ENCODE results near the gene STX8.

STX8 gene

DNA sequence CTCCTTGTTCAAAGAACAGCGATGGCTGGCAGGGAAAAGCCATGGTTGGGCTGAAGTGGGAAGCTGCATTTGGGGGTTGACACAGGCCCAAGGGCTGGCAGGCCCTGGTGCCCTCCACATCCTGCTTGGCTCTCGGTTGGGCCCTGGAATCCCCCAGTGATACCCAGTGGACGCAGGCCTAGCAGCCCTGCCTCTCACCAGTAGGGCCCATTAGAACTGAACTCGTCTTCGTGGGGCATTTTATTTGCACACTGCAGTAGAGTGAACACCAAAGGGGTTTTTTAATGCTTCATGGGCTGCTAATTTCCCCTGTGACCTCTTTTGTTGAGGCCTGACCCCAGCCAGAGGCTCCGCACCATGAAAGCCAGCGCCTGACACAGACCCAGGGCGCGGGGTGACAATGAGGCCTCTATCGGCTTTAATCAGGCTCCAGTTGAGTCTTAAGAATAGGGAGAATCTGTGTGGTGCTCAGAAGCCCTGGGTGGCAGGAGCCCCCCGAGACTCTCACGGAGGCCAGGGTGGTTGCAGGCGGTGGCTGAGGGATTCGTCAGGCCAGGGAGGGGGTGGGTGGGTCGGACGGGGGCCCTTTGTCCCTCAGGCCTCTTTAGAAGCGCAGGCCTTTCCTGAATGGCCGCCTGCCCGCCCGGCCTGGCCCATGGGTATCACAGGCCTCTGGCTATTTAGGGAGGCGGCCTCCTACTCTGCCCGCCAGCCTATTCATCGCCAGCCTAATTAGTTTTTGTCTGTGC is 355.0 kb downstream of the STX8 start:
- TF ChIP-seq, protein P1, sequence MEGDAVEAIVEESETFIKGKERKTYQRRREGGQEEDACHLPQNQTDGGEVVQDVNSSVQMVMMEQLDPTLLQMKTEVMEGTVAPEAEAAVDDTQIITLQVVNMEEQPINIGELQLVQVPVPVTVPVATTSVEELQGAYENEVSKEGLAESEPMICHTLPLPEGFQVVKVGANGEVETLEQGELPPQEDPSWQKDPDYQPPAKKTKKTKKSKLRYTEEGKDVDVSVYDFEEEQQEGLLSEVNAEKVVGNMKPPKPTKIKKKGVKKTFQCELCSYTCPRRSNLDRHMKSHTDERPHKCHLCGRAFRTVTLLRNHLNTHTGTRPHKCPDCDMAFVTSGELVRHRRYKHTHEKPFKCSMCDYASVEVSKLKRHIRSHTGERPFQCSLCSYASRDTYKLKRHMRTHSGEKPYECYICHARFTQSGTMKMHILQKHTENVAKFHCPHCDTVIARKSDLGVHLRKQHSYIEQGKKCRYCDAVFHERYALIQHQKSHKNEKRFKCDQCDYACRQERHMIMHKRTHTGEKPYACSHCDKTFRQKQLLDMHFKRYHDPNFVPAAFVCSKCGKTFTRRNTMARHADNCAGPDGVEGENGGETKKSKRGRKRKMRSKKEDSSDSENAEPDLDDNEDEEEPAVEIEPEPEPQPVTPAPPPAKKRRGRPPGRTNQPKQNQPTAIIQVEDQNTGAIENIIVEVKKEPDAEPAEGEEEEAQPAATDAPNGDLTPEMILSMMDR (IDR thresholded peaks at IDR 0.05; ENCODE audit: low read depth, low read length), result no peak
- no peak for DNase-seq (ENCODE audit: low read depth, low spot score)
- in situ Hi-C loops (cut with HindIII; ENCODE audit: low sequenced_read_pairs), result no loop called here
- no peak overlapping the region for H3K4me3 ChIP-seq (ENCODE audit: low read depth, low read length)

DNA sequence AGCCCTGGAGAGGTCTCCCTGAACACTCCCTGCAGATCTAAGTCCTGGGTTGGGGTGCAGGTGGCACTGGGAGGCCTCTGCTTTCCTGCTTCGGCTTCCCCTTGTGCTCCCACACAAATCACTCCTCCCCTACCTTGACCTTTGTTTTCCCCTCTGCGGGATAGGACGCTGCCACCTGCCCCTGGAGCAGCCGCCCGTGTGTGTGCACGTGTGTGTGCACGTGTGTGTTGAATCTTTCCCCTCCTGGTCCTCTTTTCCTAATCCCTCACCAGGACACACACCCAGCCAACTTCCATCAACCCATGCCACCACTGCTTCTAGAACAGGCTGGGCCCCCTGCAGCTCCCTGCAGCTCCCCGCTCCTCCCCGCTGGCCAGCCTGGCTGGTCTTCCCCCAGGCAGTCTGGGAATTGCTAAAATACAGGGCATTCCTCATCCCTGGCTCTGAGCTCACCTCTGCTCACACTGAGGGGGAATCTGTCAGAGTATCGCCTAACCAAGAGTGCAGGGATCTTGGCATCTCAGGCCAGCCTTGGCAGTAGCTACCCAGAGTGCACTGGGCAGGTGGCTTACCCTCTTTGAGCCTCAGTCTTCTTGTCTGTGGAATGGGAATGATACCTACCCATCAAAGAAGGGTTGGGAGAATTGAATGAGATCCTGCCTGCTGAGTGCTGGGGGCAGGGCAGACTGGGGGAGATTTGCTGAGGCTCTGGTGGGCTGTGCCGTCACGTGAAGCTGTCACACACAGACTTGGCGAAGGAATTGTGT is 355.8 kb downstream of the STX8 start:
- H3K4me3 ChIP-seq (ENCODE audit: low read depth, low read length), result no peak overlapping the region
- no peak for DNase-seq (ENCODE audit: low read depth, low spot score)
- in situ Hi-C loops (cut with HindIII; ENCODE audit: low sequenced_read_pairs), result no loop called here
- TF ChIP-seq, protein P1 (IDR thresholded peaks at IDR 0.05; ENCODE audit: low read depth, low read length), result no peak

DNA sequence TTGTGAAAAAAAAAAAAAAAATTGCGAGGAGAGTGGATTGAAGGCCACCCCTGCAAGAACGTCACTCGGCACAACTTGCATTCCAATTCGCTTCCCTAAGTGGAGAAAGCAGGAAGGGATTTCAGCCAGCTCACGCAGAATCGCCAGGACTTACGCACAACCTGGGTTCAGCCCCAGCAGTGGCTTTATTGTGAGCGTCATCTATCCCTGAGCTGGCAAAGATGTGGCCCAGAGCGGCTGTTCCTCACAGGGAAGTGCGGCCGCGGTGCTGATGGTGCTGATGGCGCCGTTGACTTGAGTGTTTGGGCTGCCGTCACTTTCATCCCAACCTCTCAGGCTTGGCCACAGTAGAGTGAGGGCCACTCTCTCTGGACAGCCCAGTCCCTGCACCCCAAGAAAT is 356.7 kb downstream of the STX8 start:
- TF ChIP-seq, protein P1 (IDR thresholded peaks at IDR 0.05; ENCODE audit: low read depth, low read length), result no peak
- no peak overlapping the region for H3K4me3 ChIP-seq (ENCODE audit: low read depth, low read length)
- no peak for DNase-seq (ENCODE audit: low read depth, low spot score)
- in situ Hi-C loops (cut with HindIII; ENCODE audit: low sequenced_read_pairs), result no loop called here

DNA sequence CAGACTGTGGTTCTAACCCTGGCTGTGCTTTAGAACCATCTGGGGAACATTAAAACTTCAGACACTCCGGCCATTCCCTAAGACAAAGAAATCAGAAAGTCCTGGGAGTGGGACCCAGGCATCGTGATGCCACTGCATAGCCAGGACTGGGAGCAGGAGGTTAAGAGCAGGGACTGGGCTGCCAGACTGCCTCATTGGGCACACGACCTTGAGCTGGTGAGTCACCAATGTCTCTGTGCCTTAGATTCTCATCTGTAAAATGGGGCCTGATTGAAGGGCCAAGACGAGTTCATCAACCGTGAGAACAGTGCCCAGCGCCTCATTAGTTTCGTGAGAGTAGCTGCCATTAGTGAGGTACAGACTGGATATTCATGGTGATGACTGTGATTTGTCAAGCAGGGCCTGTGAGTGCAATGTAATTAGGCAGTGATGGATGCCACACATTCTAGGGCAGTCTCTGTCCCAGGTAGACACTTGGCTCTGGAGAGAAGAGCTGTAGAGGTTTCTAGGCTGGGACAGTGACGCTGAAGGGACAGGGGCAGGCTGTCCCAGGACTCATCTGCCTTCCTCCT is 357.5 kb downstream of the STX8 start:
- in situ Hi-C loops (cut with HindIII; ENCODE audit: low sequenced_read_pairs), result no loop called here
- TF ChIP-seq, protein P1 (IDR thresholded peaks at IDR 0.05; ENCODE audit: low read depth, low read length), result no peak

DNA sequence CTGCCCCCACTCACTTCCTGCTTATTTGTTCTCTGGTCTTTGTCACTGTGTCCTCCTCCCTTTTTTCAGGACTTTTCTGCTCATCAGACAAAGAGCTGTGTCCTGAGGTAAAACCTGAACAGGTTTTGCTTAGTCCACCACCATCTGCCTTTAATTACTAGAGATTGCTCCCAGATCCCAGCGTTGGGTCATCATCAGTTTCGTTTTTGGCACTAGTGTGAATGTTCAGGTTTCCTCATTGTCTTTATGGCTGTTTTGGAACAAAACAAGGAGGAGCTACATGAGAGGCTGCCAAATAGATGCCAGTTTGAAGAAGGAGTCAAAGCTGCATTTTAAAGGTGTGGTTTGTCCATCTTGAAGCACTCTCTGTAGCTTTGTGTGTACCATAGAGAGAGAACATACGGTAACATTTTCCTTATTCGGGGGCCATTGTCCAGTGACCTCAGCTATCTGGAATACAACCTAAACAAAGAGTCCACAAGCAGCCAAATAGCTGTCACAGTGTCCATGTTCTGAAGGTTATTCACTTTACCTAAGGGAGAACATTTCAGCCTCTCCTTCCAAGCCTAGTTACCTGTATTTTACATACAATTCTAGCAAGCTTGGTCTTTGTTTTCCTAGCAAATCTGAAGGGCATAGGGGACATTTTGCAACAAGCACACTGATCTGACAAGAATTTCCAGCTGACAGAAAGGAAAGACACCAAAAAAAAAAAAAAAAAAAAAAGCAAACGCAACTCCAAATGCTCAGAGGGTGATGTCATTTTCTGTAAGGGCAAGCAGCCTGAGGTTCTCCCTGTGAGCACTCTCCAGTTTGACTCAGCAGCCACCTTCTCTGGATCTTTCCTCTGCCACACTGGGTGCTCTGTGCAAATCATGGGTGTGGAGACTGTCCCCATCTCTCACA is 358.2 kb downstream of the STX8 start:
- no peak overlapping the region for H3K4me3 ChIP-seq (ENCODE audit: low read depth, low read length)
- in situ Hi-C loops (cut with HindIII; ENCODE audit: low sequenced_read_pairs), result no loop called here
- peak; percentile 37 for DNase-seq (ENCODE audit: low read depth, low spot score)
- TF ChIP-seq, protein P1 (IDR thresholded peaks at IDR 0.05; ENCODE audit: low read depth, low read length), result no peak

More for the DNA sequence above, 357.5 kb downstream of the STX8 start:
- no peak for DNase-seq (ENCODE audit: low read depth, low spot score)
- H3K4me3 ChIP-seq (ENCODE audit: low read depth, low read length), result no peak overlapping the region

DNA sequence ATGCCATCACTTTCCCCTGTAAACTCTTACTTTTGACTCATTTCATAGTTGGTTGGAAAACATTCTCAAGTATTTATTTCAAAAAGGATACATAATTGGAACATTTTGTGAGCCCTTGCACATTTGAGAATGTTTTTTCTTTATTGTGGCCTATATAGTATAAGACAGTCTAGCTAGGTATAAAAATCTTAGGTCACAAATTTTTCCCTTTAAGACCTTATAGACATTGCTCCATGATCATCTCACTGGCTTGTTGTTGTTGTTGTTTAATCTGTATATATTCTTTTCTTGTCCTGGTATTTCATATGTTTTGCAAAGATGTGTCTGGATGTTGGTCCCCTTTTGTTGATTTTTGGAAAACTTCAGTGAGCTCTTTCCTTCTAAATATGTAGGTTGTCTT is 360.2 kb downstream of the STX8 start:
- H3K4me3 ChIP-seq (ENCODE audit: low read depth, low read length), result no peak overlapping the region
- no peak for DNase-seq (ENCODE audit: low read depth, low spot score)
- TF ChIP-seq, protein P1 (IDR thresholded peaks at IDR 0.05; ENCODE audit: low read depth, low read length), result no peak
- in situ Hi-C loops (cut with HindIII; ENCODE audit: low sequenced_read_pairs), result no loop called here
